Measurements from ENCODE around the gene ZMIZ2.

DNA sequence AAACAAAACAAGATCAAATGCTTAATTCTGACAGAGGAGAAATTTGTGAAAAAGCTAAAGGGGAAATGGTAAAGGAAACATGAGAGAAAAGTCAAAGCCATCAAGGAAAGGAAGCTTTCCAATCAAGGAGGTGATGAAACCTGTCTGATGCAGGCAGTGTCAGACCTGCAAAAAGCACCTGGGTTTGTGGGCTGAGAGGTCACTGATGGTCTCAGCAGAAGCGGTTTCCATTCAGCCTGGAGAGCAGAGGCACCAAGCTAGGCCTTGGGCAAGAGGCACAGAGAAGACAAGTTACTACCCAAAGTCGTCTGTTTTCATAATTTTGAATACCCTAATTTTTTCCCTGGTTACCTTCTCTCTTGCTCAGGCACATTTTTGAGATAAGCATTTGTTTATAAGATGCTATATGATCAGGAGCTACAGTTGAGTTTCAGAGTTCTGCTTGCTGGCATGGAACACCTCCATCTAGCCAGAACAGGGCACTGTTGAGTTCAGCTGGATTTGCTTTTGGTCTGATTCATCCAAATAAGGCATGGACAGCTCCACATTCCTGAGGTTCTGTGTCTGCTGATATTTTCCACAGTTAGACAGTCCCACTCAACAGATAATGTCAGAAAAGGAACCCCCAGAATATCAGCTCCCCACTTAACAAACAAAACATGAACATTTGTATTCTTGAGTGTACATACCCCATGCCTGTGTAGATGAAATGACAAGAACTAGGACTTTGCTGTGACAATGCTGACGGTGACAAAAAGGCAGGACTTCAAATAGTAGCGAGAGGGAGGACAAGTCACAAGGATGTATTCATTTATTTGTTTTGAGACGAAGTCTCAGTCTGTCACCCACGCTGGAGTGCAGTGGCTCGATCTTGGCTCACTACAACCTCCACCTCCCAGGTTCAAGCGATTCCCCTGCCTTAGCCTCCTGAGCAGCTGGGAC is 42.9 kb downstream of the ZMIZ2 start:
- TF ChIP-seq POLR2A (IDR thresholded peaks at IDR 0.05; ENCODE audit: low read length) (no peak), GATA1 (IDR thresholded peaks at IDR 0.05; ENCODE audit: low read depth, low read length) (no peak)
